Measurements from ENCODE around the gene SRCIN1.

SRCIN1 gene

DNA sequence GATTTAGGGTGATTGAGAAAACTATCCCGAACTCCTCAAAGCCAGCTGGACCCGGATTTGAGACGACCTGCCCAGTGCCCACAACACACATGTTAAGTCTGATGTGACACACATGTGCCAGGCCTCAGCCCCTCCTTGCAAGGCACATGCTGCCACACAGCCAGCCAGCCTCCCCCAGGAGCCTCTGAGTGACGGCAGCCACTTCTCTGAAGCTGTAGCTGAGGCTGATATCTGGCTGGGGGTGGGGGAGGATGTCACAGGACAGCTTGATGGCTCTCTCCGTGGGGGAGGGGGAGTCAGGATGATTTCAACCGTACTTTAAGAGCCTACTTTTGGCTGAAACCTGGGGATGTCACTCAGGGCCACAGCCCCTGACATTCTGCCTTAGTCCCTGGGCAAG is 40.9 kb downstream of the SRCIN1 start:
- TF ChIP-seq, protein P1, sequence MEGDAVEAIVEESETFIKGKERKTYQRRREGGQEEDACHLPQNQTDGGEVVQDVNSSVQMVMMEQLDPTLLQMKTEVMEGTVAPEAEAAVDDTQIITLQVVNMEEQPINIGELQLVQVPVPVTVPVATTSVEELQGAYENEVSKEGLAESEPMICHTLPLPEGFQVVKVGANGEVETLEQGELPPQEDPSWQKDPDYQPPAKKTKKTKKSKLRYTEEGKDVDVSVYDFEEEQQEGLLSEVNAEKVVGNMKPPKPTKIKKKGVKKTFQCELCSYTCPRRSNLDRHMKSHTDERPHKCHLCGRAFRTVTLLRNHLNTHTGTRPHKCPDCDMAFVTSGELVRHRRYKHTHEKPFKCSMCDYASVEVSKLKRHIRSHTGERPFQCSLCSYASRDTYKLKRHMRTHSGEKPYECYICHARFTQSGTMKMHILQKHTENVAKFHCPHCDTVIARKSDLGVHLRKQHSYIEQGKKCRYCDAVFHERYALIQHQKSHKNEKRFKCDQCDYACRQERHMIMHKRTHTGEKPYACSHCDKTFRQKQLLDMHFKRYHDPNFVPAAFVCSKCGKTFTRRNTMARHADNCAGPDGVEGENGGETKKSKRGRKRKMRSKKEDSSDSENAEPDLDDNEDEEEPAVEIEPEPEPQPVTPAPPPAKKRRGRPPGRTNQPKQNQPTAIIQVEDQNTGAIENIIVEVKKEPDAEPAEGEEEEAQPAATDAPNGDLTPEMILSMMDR (IDR thresholded peaks at IDR 0.05; ENCODE audit: low read depth, low read length) = no peak
- no peak for TF ChIP-seq MYC (IDR thresholded peaks at IDR 0.05; ENCODE audit: low read depth, low read length)
- TF ChIP-seq, protein P2, sequence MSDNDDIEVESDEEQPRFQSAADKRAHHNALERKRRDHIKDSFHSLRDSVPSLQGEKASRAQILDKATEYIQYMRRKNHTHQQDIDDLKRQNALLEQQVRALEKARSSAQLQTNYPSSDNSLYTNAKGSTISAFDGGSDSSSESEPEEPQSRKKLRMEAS (IDR thresholded peaks at IDR 0.05; ENCODE audit: low read depth, low read length) = no peak
- no peak for TF ChIP-seq POLR2A (IDR thresholded peaks at IDR 0.05; ENCODE audit: extremely low read depth, insufficient read length)
- DNase-seq (ENCODE audit: low read depth) = no peak
- H3K4me3 ChIP-seq (ENCODE audit: low read depth, low read length) = no peak overlapping the region

DNA sequence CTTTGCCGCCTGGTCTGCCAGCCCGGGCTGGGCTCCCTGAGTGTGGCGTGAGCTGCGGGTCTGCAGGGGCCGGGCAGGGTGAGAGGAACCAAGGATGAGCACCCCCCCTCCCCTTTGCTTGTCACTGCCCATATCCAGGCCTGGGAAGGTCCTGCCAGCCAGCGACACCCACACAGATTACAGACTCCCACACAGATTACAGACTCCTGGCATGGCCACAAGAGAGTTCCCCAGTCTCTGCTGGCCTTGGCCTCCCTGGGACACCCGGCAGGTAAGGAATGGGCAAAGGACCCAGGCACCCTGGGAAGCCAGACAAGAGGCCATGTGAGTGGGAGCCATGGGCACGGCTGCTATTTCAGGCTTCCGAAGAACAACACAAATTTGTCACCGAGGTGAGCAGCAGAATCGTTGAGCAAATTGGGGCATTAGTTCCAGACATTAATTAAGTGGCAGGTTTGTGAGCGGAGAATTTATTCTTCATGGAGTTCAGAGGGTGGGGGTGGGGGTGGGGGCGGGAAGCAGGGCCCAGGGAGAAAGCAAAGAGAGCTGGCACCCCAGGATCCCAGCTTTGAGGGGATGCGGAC is 41.4 kb downstream of the SRCIN1 start:
- DNase-seq (ENCODE audit: low read depth) = no peak
- no peak overlapping the region for H3K4me3 ChIP-seq (ENCODE audit: low read depth, low read length)
- TF ChIP-seq MYC (IDR thresholded peaks at IDR 0.05; ENCODE audit: low read depth, low read length) = no peak
- TF ChIP-seq POLR2A (IDR thresholded peaks at IDR 0.05; ENCODE audit: extremely low read depth, insufficient read length) = no peak
- TF ChIP-seq, protein P2 (IDR thresholded peaks at IDR 0.05; ENCODE audit: low read depth, low read length) = no peak
- TF ChIP-seq, protein P1 (IDR thresholded peaks at IDR 0.05; ENCODE audit: low read depth, low read length) = no peak

DNA sequence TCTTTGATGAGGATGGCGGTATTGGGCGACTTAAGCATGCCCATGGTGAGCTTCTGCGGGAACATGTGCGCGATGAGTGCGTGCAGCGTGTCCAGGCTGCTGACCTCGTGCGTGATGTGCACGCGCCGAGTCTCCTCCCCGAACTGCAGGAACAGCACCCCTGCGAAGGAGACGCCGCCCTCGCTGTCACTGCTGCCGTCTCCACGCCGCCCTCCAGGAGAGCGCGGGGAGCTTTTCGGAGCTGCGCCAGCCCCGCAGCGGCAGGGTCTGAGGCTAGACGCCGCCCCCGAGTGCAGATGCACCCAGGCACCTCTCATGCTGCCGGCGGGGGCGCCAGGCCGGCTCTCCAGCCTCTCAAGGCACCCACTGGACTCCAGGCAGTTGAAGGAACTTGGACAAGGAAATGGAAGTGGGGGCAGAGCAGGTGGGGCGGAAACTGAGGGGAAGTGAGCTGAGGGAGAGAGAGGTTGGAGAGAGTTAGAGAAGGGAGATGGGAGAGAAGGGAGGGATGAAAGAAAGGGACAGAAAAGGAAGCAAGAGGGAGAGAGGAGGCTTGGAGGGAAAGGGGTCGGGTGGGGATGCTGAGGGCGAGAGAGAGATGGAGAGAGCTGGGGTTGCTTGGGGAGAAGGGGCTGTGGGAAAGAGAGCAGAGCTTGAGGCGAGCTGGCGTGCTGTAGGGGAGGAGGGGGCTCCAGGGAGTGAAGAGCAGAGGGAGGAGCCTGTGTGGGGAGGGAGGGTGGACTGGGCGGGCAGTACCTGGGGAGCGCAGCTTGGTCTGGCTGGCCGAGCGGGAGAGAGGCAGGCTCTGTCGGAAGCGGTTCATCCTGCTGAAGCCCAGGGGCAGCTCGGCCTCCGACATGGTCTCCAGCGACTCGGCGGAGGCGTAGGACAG is 42.1 kb downstream of the SRCIN1 start:
- DNase-seq (ENCODE audit: low read depth) = no peak
- no peak overlapping the region for H3K4me3 ChIP-seq (ENCODE audit: low read depth, low read length)
- TF ChIP-seq, protein P2 (IDR thresholded peaks at IDR 0.05; ENCODE audit: low read depth, low read length) = no peak
- TF ChIP-seq POLR2A (IDR thresholded peaks at IDR 0.05; ENCODE audit: extremely low read depth, insufficient read length) (no peak), MYC (IDR thresholded peaks at IDR 0.05; ENCODE audit: low read depth, low read length) (no peak)
- TF ChIP-seq, protein P1 (IDR thresholded peaks at IDR 0.05; ENCODE audit: low read depth, low read length) = no peak

DNA sequence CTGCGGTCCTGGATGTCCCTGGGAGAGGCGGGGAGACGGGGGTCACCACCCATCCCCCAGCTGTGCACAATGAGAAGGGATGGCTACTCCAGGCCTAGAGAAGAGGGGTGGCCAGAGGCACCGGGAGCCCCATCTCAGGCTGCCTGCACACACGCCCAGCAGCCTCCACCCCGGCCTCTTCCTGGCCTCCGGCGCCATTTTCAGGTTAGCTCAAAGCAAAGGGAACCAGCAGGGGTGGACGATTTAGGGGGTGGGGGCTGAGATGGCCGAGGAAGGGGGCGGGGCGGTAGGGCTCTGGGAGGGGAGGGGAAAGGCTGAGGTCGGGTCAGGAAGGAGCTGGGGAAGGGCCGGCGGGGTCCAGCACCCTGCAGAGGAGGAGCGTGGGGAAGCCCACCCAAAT is 42.8 kb downstream of the SRCIN1 start:
- DNase-seq (ENCODE audit: low read depth) = no peak
- no peak overlapping the region for H3K4me3 ChIP-seq (ENCODE audit: low read depth, low read length)
- TF ChIP-seq, protein P2 (IDR thresholded peaks at IDR 0.05; ENCODE audit: low read depth, low read length) = no peak
- TF ChIP-seq, protein P1 (IDR thresholded peaks at IDR 0.05; ENCODE audit: low read depth, low read length) = no peak
- TF ChIP-seq POLR2A (IDR thresholded peaks at IDR 0.05; ENCODE audit: extremely low read depth, insufficient read length) (no peak), MYC (IDR thresholded peaks at IDR 0.05; ENCODE audit: low read depth, low read length) (no peak)

DNA sequence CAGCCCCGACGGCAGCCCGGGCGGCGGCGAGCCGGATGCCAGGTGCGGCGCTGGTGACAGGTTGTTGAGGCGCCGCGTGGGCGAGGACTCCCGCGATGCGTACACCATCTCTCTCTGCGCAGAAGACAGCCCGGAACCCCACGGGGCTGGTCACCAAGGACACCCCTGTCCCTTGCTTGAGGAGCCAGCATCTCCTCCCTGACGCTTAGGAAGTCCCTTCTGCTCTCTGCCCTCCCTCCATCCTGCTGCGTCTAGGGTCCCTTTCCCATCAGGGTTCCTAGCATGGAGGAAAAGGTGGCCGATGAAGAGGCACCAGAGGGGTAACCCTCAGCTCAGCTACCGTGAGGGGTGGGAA is 43.6 kb downstream of the SRCIN1 start:
- no peak for DNase-seq (ENCODE audit: low read depth)
- H3K4me3 ChIP-seq (ENCODE audit: low read depth, low read length) = no peak overlapping the region
- TF ChIP-seq POLR2A (IDR thresholded peaks at IDR 0.05; ENCODE audit: extremely low read depth, insufficient read length) = no peak

DNA sequence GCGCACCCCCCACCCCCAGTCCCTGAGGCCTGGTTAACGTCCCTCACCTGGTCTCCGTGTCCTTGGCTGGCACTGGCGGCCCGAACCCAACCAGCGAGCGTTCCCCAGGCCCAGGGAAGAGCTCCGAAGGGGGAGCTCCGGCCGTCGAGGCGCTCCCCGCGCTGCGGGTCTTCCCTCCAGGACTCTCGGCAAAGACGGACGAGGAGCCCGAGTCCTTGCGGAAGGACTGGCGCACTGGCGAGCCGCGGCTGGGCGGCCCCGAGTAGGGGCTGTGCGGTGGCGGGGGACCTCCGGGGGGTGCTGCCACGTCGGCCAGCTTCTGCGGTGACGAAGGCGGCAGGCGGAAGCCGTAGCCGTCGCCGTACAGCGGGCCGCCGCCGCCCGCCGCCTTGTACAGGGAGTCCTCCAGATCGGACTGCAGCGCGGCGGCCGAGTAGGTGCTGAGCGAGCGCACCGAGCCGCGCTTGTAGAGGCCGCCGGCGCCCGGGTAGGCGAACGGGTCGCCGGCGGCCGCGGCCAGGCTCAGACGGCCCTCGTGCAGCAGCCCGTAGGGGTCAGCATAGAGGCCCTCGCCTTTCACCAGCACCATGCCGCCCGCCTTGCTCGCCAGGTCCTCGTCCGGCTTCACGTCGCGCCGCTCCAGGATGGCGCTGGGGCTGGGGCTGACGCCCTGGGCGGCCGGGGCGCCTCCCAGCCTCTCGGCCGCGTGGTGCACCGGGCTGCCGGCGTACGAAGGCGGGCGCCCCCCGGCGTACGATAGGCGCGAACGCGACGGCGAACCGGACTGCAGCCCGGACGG is 44.1 kb downstream of the SRCIN1 start:
- H3K4me3 ChIP-seq (ENCODE audit: low read depth, low read length) = no peak overlapping the region
- DNase-seq (ENCODE audit: low read depth) = no peak
- TF ChIP-seq, protein P2 (IDR thresholded peaks at IDR 0.05; ENCODE audit: low read depth, low read length) = no peak
- TF ChIP-seq POLR2A (IDR thresholded peaks at IDR 0.05; ENCODE audit: extremely low read depth, insufficient read length) (no peak), MYC (IDR thresholded peaks at IDR 0.05; ENCODE audit: low read depth, low read length) (no peak)
- TF ChIP-seq, protein P1 (IDR thresholded peaks at IDR 0.05; ENCODE audit: low read depth, low read length) = no peak

All from NB4 (cell line).